Nephron progenitor cell (in vitro differentiated cells): Measurements from ENCODE around the gene MTHFR.

Experiments
- DNase-seq: peaks from one replicate; pipeline ENCODE4 v3.0.0; 2021
- H3K27ac Mint-ChIP-seq: 2 replicates; pipeline ENCODE4 v1.8.0; 2021; ENCODE audit warnings: mild to moderate bottlenecking, moderate library complexity, mixed read lengths
- H3K27me3 Mint-ChIP-seq: 2 replicates; pipeline ENCODE4 v1.8.0; 2021; ENCODE audit warnings: mild to moderate bottlenecking, low read depth, mixed read lengths; ENCODE audit not compliant: poor library complexity
- H3K36me3 Mint-ChIP-seq: 2 replicates; pipeline ENCODE4 v1.8.0; 2021; ENCODE audit warnings: low read depth, mixed read lengths
- H3K4me1 Mint-ChIP-seq: 2 replicates; pipeline ENCODE4 v1.8.0; 2021; ENCODE audit warnings: mixed read lengths
- H3K4me3 Mint-ChIP-seq: 2 replicates; pipeline ENCODE4 v1.8.0; 2021; ENCODE audit warnings: mild to moderate bottlenecking, moderate library complexity, mixed read lengths
- H3K9me3 Mint-ChIP-seq: 2 replicates; pipeline ENCODE4 v1.8.0; 2021; ENCODE audit warnings: mild to moderate bottlenecking, moderate library complexity, mixed read lengths
- TF ChIP-seq, protein P1 (sequence below): fragments of 200-600 bp; sonication (generic); IDR thresholded peaks from 2 replicates; pipeline ENCODE4 v1.5.0; 2021; ENCODE audit warnings: antibody characterized with exemption

Gene MTHFR

GRCh38 chr1:11777658-11778322 lies 28.0 kb downstream of the MTHFR start:
- TF ChIP-seq, protein P1, sequence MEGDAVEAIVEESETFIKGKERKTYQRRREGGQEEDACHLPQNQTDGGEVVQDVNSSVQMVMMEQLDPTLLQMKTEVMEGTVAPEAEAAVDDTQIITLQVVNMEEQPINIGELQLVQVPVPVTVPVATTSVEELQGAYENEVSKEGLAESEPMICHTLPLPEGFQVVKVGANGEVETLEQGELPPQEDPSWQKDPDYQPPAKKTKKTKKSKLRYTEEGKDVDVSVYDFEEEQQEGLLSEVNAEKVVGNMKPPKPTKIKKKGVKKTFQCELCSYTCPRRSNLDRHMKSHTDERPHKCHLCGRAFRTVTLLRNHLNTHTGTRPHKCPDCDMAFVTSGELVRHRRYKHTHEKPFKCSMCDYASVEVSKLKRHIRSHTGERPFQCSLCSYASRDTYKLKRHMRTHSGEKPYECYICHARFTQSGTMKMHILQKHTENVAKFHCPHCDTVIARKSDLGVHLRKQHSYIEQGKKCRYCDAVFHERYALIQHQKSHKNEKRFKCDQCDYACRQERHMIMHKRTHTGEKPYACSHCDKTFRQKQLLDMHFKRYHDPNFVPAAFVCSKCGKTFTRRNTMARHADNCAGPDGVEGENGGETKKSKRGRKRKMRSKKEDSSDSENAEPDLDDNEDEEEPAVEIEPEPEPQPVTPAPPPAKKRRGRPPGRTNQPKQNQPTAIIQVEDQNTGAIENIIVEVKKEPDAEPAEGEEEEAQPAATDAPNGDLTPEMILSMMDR: no peak
- H3K9me3 Mint-ChIP-seq: no peaks in the 10 kb centered on the region
- H3K36me3 Mint-ChIP-seq: no peaks in the 10 kb centered on the region
- H3K27ac Mint-ChIP-seq: no peak overlapping the region
- peaks cover 6% of the 10 kb centered on the region for H3K27me3 Mint-ChIP-seq
- no peak overlapping the region for H3K4me3 Mint-ChIP-seq
- DNase-seq: no peak
- H3K4me1 Mint-ChIP-seq: peaks cover 5% of the 10 kb centered on the region

DNA sequence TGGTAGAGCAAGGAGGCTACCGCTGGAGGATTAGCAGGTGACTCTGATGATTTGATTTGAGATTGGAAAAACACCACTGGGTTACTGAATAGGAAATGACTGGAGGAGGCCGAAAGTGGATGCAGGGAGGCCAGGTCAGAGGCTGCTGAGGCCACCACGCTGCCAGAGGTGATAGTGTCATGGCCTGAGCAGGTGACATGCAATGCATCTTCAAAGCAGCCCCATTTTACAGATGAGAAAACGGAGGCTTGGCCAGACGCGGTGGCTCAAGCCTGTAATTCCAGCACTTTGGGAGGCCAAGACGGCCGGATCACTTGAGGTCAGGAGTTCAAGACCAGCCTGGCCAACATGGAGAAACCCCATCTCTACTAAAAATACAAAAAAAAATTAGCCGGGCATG lies 31.0 kb downstream of the MTHFR start:
- no peak for DNase-seq
- H3K9me3 Mint-ChIP-seq: no peaks in the 10 kb centered on the region
- TF ChIP-seq, protein P1: no peak
- no peak overlapping the region for H3K27ac Mint-ChIP-seq
- no peaks in the 10 kb centered on the region for H3K4me1 Mint-ChIP-seq
- no peaks in the 10 kb centered on the region for H3K36me3 Mint-ChIP-seq
- H3K4me3 Mint-ChIP-seq: no peak overlapping the region
- peaks cover 6% of the 10 kb centered on the region for H3K27me3 Mint-ChIP-seq

- Mint-ChIP-seq H3K27me3 (peaks cover 6% of the 10 kb centered on the region), H3K9me3 (no peaks in the 10 kb centered on the region), H3K4me3 (no peak overlapping the region), H3K4me1 (peaks cover 2% of the 10 kb centered on the region), H3K36me3 (no peaks in the 10 kb centered on the region), H3K27ac (no peak overlapping the region)
- TF ChIP-seq, protein P1: no peak
- DNase-seq: no peak
Measured at GRCh38 chr1:11772458-11772857, 33.3 kb downstream of the MTHFR start.

DNA sequence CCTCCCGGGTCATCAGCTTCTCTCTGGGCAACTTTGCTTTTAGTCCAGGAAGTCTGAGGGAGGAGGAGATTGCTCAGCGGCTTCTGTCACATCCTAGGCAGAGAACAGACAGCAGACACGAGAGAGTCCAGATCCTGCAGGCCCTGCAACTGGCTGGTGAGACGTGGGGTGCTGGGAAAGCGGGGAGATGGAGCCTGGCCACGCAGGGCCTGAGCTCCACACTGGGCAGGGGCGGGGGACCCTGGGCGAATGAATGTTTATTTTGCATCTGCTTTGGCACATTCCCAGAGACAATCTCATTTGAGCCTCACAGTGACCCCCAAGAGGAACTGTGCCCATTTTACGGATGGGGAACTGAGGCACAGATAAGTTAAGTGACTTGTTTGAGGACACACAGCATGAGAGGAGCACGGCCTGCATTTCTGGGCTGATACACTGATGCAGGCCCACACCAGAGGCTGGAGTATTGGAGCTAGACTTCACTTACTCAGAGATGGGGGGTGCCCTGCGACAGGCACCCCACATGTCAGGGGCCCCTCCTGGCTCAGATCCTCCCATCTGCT lies 34.2 kb downstream of the MTHFR start:
- H3K36me3 Mint-ChIP-seq: no peaks in the 10 kb centered on the region
- no peak overlapping the region for H3K4me3 Mint-ChIP-seq
- H3K4me1 Mint-ChIP-seq: peaks cover 11% of the 10 kb centered on the region

DNA sequence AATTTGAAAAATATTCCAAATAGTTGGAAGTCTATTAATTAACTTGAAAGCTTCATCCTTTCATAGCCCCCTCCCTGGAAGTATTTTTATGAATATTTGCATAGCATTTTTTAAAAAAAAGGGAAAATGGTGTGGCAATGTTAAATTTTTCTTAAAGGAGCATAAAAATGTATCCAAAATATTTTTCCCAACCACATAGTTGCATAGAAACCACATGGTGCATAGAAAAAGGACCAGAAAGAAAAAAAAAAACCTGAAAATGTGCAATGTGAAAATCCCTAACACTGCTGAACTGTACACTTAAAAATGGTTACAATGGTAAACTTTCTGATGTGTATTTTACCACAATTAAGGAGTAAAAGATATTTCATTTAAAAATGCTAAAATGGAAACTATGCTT lies 35.8 kb downstream of the MTHFR start:
- DNase-seq: no peak
- TF ChIP-seq, protein P1: no peak
- H3K4me1 Mint-ChIP-seq: peaks cover 17% of the 10 kb centered on the region

More for the DNA sequence above, 34.2 kb downstream of the MTHFR start:
- Mint-ChIP-seq H3K27me3 (peaks cover 6% of the 10 kb centered on the region), H3K27ac (no peak overlapping the region), H3K9me3 (no peaks in the 10 kb centered on the region)
- TF ChIP-seq, protein P1: no peak
- DNase-seq: no peak

DNA sequence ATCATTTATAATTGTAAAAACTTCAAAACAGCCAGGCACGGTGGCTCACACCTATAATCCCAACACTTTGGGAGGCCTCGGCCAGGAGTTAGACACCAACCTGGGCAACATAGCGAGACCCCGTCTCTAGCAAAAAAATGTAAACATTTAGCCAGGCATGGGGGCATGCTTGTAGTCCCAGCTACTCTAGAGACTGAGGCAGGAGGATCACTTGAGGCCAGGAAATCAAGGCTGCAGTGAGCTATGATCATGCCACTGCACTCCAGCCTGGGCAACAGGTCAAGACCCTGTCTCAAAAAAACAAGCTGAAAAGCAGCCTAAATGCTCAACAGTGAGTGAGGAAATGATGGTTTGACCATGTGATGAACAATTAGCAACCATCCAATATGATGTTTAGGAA lies 36.5 kb downstream of the MTHFR start:
- Mint-ChIP-seq H3K4me3 (no peak overlapping the region), H3K27me3 (peaks cover 2% of the 10 kb centered on the region), H3K4me1 (peaks cover 19% of the 10 kb centered on the region), H3K27ac (no peak overlapping the region), H3K36me3 (no peaks in the 10 kb centered on the region), H3K9me3 (no peaks in the 10 kb centered on the region)
- TF ChIP-seq, protein P1: no peak
- DNase-seq: no peak

More for the DNA sequence above, 35.8 kb downstream of the MTHFR start:
- H3K4me3 Mint-ChIP-seq: no peak overlapping the region
- no peaks in the 10 kb centered on the region for H3K9me3 Mint-ChIP-seq
- no peak overlapping the region for H3K27ac Mint-ChIP-seq
- H3K27me3 Mint-ChIP-seq: peaks cover 6% of the 10 kb centered on the region
- H3K36me3 Mint-ChIP-seq: no peaks in the 10 kb centered on the region
